Activated CD8-positive, alpha-beta T cell treated with anti-CD3 and anti-CD28 coated beads, Interleukin-2, amount 10 ng/mL, durations not matched to agents 7 days and 5 days (primary cell): ENCODE measurements around the gene SEPTIN5. TPM values are rescaled to one million over a fixed set of nuclear protein-coding genes. Genes with fewer than 3 reads are reported as not detected.
"Not testable (repeated sequence)": the region's sequence is repeated elsewhere in the genome, so short reads cannot be mapped to it uniquely, and the experiment has no call there.

Source experiments
- ATAC-seq: fragments of 150-1000 bp; cut with Tn5 transposase; one replicate; pipeline ENCODE4 v1.10.0; 2021; ENCODE audit warnings: moderate library complexity
- CTCF ChIA-PET: fragments of 350-600 bp; sonication (Branson Sonifier 250); formaldehyde crosslinking; loops from one replicate; lab custom pipeline; 2021; ENCODE audit warnings: antibody characterized with exemption; lab: Charles Lee
- POLR2A ChIA-PET: fragments of 350-600 bp; sonication (Branson Sonifier 250); formaldehyde crosslinking; loops from one replicate; lab custom pipeline; 2021; ENCODE audit warnings: antibody characterized with exemption; lab: Charles Lee
- DNase-seq: peaks from one replicate; pipeline ENCODE4 v3.0.0-alpha.2; 2020
- H3K27ac Mint-ChIP-seq: one replicate; pipeline ENCODE4 v1.8.0; 2021; ENCODE audit warnings: mild to moderate bottlenecking, mixed read lengths
- H3K27me3 Mint-ChIP-seq: one replicate; pipeline ENCODE4 v1.8.0; 2021; ENCODE audit warnings: low read depth, mixed read lengths
- H3K36me3 Mint-ChIP-seq: one replicate; pipeline ENCODE4 v1.8.0; 2021; ENCODE audit warnings: low read depth, mixed read lengths
- H3K4me1 Mint-ChIP-seq: one replicate; pipeline ENCODE4 v1.8.0; 2021; ENCODE audit warnings: low read depth, mixed read lengths
- H3K4me3 Mint-ChIP-seq: one replicate; pipeline ENCODE4 v1.8.0; 2021; ENCODE audit warnings: mild to moderate bottlenecking, mixed read lengths
- H3K9me3 Mint-ChIP-seq: one replicate; pipeline ENCODE4 v1.8.0; 2022; ENCODE audit warnings: mixed read lengths; ENCODE audit not compliant: insufficient read depth
- total RNA-seq, 2 experiments: library from RNA; stranded (reverse); gene quantifications; one replicate each; pipeline ENCODE4 v1.2.3, GENCODE V29; 2021

Gene SEPTIN5
- total RNA-seq, 2 experiments from 2014 or later, result 0.53 TPM; not detected in 1

GRCh38 chr22:19687561-19688300, 26.6 kb upstream of the SEPTIN5 start:
- ATAC-seq (no peak), DNase-seq (no peak)
- H3K4me3 Mint-ChIP-seq, result no peak overlapping the region
- ChIA-PET POLR2A (no interaction called here), CTCF (no interaction called here)
- H3K27me3 Mint-ChIP-seq, result peaks cover 21% of the 10 kb centered on the region
- H3K36me3 Mint-ChIP-seq, result no peaks in the 10 kb centered on the region
- H3K4me1 Mint-ChIP-seq, result peaks cover 2% of the 10 kb centered on the region
- H3K9me3 Mint-ChIP-seq, result no peaks in the 10 kb centered on the region
- H3K27ac Mint-ChIP-seq, result no peak overlapping the region

- DNase-seq, result no peak
- H3K27ac Mint-ChIP-seq, result no peak overlapping the region
- H3K36me3 Mint-ChIP-seq, result no peaks in the 10 kb centered on the region
- H3K9me3 Mint-ChIP-seq, result no peaks in the 10 kb centered on the region
- H3K27me3 Mint-ChIP-seq, result peaks cover 16% of the 10 kb centered on the region
- POLR2A ChIA-PET, result no interaction called here
- no peak for ATAC-seq
- H3K4me3 Mint-ChIP-seq, result no peak overlapping the region
- peaks cover 2% of the 10 kb centered on the region for H3K4me1 Mint-ChIP-seq
- CTCF ChIA-PET, result interaction anchor here (1.4 kb wide), 1 partner anchor 38 kb away, joined by 3 read pairs; no protein-coding TSS in a partner anchor
These were observed 25.7 kb upstream of the SEPTIN5 start for GRCh38 chr22:19688301-19689290.

GRCh38 chr22:19689408-19689807, 24.9 kb upstream of the SEPTIN5 start:
- ATAC-seq (no peak), DNase-seq (no peak)
- no peaks in the 10 kb centered on the region for H3K9me3 Mint-ChIP-seq
- no peaks in the 10 kb centered on the region for H3K36me3 Mint-ChIP-seq
- CTCF ChIA-PET, result interaction anchor here (0.7 to 1.4 kb wide), 2 partner anchors 39 to 513 kb away, joined by 3 read pairs; no protein-coding TSS in a partner anchor
- POLR2A ChIA-PET, result no interaction called here
- peaks cover 10% of the 10 kb centered on the region for H3K27me3 Mint-ChIP-seq
- H3K27ac Mint-ChIP-seq, result no peak overlapping the region
- no peak overlapping the region for H3K4me3 Mint-ChIP-seq
- H3K4me1 Mint-ChIP-seq, result peaks cover 2% of the 10 kb centered on the region

- peaks cover 7% of the 10 kb centered on the region for H3K27me3 Mint-ChIP-seq
- peaks cover 2% of the 10 kb centered on the region for H3K4me1 Mint-ChIP-seq
- H3K36me3 Mint-ChIP-seq, result no peaks in the 10 kb centered on the region
- no peaks in the 10 kb centered on the region for H3K9me3 Mint-ChIP-seq
- no peak overlapping the region for H3K27ac Mint-ChIP-seq
- CTCF ChIA-PET, result no interaction called here
- no peak overlapping the region for H3K4me3 Mint-ChIP-seq
- POLR2A ChIA-PET, result no interaction called here
- ATAC-seq (no peak), DNase-seq (no peak)
These were observed 23.1 kb upstream of the SEPTIN5 start for GRCh38 chr22:19691007-19691720.

GRCh38 chr22:19691721-19692341, 22.5 kb upstream of the SEPTIN5 start:
- ChIA-PET POLR2A (no interaction called here), CTCF (no interaction called here)

GRCh38 chr22:19693581-19693980, 20.7 kb upstream of the SEPTIN5 start:
- DNase-seq (no peak), ATAC-seq (no peak)
- no peak overlapping the region for H3K4me3 Mint-ChIP-seq
- ChIA-PET CTCF (no interaction called here), POLR2A (no interaction called here)
- peaks cover 2% of the 10 kb centered on the region for H3K4me1 Mint-ChIP-seq
- H3K27ac Mint-ChIP-seq, result no peak overlapping the region
- no peaks in the 10 kb centered on the region for H3K36me3 Mint-ChIP-seq
- no peaks in the 10 kb centered on the region for H3K9me3 Mint-ChIP-seq
- peaks cover 5% of the 10 kb centered on the region for H3K27me3 Mint-ChIP-seq

More at GRCh38 chr22:19691721-19692341, 22.5 kb upstream of the SEPTIN5 start:
- Mint-ChIP-seq H3K27me3 (peaks cover 5% of the 10 kb centered on the region), H3K27ac (no peak overlapping the region), H3K4me1 (peaks cover 2% of the 10 kb centered on the region), H3K4me3 (no peak overlapping the region), H3K36me3 (no peaks in the 10 kb centered on the region), H3K9me3 (no peaks in the 10 kb centered on the region)
- no peak for DNase-seq
- ATAC-seq, result no peak

- H3K4me3 Mint-ChIP-seq, result no peak overlapping the region
- peaks cover 5% of the 10 kb centered on the region for H3K27me3 Mint-ChIP-seq
- no peak overlapping the region for H3K27ac Mint-ChIP-seq
- no peaks in the 10 kb centered on the region for H3K36me3 Mint-ChIP-seq
- POLR2A ChIA-PET, result no interaction called here
- CTCF ChIA-PET, result no interaction called here
- ATAC-seq, result no peak
- H3K9me3 Mint-ChIP-seq, result no peaks in the 10 kb centered on the region
- no peak for DNase-seq
- H3K4me1 Mint-ChIP-seq, result peaks cover 2% of the 10 kb centered on the region
These were observed 20.2 kb upstream of the SEPTIN5 start for GRCh38 chr22:19693981-19694670.

- Mint-ChIP-seq H3K27ac (no peak overlapping the region), H3K36me3 (no peaks in the 10 kb centered on the region), H3K9me3 (no peaks in the 10 kb centered on the region), H3K4me1 (peaks cover 2% of the 10 kb centered on the region), H3K4me3 (no peak overlapping the region), H3K27me3 (peaks cover 5% of the 10 kb centered on the region)
- POLR2A ChIA-PET, result no interaction called here
- no peak for ATAC-seq
- CTCF ChIA-PET, result no interaction called here
- no peak for DNase-seq
These were observed 19.6 kb upstream of the SEPTIN5 start for GRCh38 chr22:19694696-19695095.

- H3K4me3 Mint-ChIP-seq, result no peak overlapping the region
- no peak overlapping the region for H3K27ac Mint-ChIP-seq
- no peak for ATAC-seq
- no peaks in the 10 kb centered on the region for H3K4me1 Mint-ChIP-seq
- DNase-seq, result no peak
- POLR2A ChIA-PET, result interaction anchor here (0.8 kb wide), 1 partner anchor 407 kb away, joined by 3 read pairs; no protein-coding TSS in a partner anchor
- no peaks in the 10 kb centered on the region for H3K9me3 Mint-ChIP-seq
- no peaks in the 10 kb centered on the region for H3K36me3 Mint-ChIP-seq
- CTCF ChIA-PET, result interaction anchor here (0.6 kb wide), 1 partner anchor 251 kb away, joined by 3 read pairs; no protein-coding TSS in a partner anchor
- peaks cover 6% of the 10 kb centered on the region for H3K27me3 Mint-ChIP-seq
These were observed 17.6 kb upstream of the SEPTIN5 start for GRCh38 chr22:19696504-19697276.

- H3K36me3 Mint-ChIP-seq, H3K27me3 Mint-ChIP-seq, CTCF ChIA-PET, DNase-seq, H3K4me1 Mint-ChIP-seq, ATAC-seq, POLR2A ChIA-PET, H3K27ac Mint-ChIP-seq, H3K4me3 Mint-ChIP-seq, H3K9me3 Mint-ChIP-seq: not testable (repeated sequence)
These were observed 16.4 kb upstream of the SEPTIN5 start for GRCh38 chr22:19697871-19698270.
